Fibroblast of skin of abdomen (primary cell): ENCODE results near the gene APH1A.
"Not testable (repeated sequence)": the region's sequence is repeated elsewhere in the genome, so short reads cannot be mapped to it uniquely, and the experiment has no call there.

Experiments
- DNase-seq: peaks from one replicate; pipeline ENCODE4 v3.0.0-alpha.2; 2013

Gene APH1A

GRCh38 chr1:150233359-150234308, 35.2 kb downstream of the APH1A start:
- peak; percentile 2 for DNase-seq

GRCh38 chr1:150232921-150233320, 35.9 kb downstream of the APH1A start:
- not testable (repeated sequence) for DNase-seq

DNA sequence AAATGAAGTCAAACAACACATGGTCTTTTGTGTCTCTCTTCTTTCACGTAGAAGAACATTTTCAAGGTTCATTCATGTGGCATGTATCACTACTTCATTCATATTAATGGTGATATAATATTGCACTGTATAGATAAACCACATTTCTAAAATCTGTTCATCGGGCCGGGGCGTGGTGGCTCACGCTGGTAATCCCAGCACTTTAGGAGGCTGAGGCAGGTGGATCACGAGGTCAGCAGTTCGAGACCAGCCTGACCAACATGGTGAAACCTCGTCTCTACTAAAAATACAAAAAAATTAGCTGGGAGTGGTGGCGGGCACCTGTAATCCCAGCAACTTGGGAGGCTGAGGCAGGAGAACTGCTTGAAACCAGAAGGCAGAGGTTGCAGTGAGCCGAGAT, 40.6 kb downstream of the APH1A start:
- DNase-seq = not testable (repeated sequence)

- DNase-seq = no peak
Measured at GRCh38 chr1:150227228-150227627, 41.6 kb downstream of the APH1A start.

GRCh38 chr1:150226486-150226885, 42.3 kb downstream of the APH1A start:
- DNase-seq = no peak

GRCh38 chr1:150225546-150225945, 43.3 kb downstream of the APH1A start:
- no peak for DNase-seq

DNA sequence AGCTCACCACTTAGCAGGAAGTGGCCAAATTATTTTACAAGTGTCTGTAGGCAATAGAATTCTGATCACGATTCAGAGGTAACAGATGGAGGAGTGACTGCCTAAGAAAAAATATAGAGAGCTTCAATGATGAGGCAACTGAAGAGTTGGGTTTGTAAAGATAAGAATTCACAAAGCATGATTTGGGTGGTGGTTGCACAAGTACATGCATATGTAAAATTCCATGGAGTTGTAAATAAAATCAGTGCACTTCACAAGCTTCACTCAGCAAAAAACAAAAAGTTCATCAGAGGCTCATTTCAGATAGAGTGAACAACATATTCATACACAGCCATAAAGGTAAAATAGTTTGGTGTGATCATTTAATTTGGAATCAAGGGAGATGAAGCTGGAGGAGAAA, 43.8 kb downstream of the APH1A start:
- DNase-seq = no peak

- DNase-seq = peak; percentile 33
Measured at GRCh38 chr1:150221552-150221951, 47.3 kb downstream of the APH1A start.

GRCh38 chr1:150215855-150216254, 53.0 kb downstream of the APH1A start:
- DNase-seq = not testable (repeated sequence)
